HG03442 (cell line): ENCODE measurements around the gene LEF1.
A peak's percentile ranks its signal among the peaks of the same experiment; 100 is the strongest.

Experiments used
- ATAC-seq: cut with Tn5 transposase; IDR thresholded peaks from one replicate; pipeline ENCODE4 v1.9.1; 2021; ENCODE audit warnings: mild to moderate bottlenecking, moderate library complexity; ENCODE audit not compliant: unreplicated experiment

LEF1 gene

DNA sequence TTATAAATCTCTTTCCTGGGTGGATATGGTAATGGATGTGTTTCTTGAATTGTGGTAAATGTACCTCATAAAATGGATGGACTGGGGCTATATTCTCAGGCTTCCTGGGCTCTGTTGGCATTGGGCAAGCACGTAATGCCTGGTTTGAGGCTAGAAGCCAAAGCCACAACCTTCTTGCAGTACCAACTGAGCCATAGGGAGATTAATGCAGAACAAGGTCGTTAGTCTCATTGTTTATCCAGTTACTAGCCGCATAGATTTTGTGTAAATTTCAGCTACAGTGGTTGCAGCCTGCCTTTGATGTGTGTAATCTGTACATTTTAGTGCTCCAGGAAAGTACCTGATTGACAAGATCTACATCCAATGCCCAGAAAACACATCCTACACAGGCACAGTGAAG lies 7.2 kb upstream of the LEF1 start:
- no peak for ATAC-seq

DNA sequence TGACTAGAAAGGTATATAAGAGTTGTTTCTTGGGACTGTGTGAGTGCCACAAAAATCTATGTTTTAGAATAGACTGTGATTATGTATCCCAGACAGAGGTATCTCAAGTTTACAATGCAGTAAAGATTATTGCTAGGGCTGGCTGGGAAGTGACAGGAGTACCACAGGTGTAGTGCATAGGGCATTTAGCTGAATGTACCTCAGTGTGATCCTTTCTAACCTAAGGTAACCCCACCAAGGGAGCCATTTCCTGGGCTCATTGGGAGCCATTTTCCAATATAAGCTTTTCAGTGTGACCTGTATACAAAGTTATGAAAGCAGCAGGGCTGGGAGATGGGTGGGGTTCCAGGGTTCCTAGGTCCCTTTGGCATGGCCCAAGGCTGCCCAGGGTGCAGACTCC lies 6.1 kb upstream of the LEF1 start:
- no peak for ATAC-seq

DNA sequence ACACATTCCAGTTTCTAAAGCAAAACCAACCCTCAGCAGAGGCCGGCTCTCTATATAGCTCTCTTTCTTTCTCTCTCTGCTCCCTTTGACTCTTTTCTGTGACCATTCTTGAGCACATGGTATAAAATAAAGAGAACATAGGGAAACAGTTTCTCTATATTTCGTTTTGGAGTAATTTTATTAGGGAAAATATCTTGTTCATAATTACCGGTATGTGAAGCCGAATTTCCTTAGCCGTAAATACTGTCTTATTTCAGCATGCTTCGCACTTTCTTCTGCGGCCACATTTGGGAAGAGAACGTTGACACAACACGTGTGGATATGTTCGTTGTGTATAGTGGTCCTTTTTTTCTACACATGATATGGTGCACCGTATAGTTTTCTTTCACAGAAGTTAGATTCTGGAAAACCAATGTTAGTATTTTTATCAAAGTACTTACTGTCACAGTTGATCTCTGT lies 4.9 kb upstream of the LEF1 start:
- no peak for ATAC-seq

DNA sequence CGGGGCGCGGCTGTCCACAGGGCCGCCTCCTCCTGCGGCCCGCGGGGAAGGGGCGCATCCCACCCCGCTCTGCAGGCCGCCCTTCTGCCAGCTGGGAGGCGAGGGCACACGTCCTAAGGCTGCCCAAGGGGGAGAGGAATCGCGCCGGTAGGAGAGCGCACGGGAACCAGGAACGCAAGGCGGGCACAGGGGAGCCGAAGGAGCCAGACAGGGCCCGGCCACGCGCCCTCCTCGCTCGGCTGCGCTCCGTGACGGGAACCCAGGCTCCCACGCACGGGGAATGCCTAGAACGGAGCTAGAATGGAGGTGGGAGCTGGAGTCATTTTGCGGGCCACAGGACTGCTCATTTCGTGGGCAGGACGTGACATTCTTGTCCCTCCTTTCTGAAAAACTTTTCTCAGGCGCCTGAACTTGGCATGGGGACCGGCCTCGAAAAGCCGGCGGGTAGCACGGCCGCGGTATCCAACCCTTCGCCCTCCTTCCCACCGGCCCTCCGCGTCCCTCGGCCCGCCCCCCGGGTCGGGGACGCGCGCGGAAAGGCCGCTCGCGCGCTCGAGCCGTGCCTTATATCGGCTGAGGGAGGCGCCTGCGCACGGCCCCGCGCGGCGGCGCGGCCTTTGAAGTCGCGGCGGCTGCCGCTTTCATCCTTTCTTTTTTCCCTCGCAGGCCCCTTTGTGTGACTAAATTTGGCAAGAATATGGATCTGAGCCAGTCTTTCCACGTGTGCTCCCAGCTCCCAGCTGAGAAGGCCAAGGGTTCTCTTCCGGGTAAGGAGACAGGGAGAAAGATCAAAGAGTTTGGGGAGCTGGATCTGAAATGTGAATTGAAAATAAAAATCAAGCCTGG lies 4.2 kb upstream of the LEF1 start:
- ATAC-seq = peak; percentile 61

GRCh38 chr4:108172231-108172752 lies 3.6 kb upstream of the LEF1 start:
- peak; percentile 23 for ATAC-seq

GRCh38 chr4:108171339-108172230 lies 2.9 kb upstream of the LEF1 start:
- ATAC-seq = no peak

DNA sequence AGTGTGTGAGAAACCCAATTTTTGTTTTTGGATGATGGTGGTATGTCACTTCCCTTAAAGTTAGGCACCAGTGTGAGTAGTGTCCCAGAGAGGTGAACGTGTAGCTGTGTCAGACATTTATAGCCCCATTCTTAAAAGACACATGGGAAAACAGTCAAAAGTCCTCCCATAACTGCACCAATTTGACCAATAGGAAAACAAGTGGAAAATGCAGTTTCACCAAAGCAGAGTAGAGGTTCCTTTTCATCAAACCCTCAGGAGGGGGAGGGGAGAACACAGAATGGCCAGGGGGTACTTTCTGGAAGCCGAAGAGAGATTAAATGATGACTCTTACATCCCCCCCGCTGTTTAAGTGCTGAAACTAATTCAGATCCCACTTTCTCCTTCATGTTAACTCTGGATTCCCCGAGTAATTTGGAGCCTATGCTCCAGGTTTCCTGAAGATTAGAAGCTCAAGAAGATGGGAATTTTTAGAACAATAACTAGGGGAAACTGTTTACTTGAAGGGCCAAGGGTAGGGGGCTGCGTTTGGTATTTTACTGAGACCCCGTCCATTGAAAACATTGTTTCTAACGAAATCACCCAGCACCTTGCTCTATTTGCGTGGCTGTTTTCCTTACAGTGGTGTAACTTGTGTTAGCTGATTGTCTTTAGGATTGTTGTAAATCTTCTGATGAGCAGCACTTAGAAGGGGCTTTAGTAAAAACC lies 2.1 kb upstream of the LEF1 start:
- ATAC-seq = no peak

DNA sequence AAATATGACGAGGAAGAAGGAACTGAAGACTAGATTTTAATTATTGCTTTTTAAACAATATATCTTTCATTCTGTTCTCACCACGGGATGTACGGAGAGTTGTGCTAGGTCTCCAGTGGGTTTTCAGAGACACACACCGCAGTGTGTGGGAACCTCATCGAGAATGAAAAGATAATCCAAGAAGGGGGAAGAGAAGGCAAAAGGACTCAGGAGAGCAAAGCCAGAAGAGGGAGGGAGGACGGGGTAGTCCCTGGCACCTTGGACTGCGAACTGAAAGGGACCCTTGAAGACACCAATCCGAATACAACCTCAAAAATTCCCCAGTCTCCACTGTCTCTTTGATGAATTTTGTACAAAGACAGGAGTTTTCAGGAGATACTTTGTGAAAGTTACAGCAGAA lies 932 bp upstream of the LEF1 start:
- ATAC-seq = no peak

DNA sequence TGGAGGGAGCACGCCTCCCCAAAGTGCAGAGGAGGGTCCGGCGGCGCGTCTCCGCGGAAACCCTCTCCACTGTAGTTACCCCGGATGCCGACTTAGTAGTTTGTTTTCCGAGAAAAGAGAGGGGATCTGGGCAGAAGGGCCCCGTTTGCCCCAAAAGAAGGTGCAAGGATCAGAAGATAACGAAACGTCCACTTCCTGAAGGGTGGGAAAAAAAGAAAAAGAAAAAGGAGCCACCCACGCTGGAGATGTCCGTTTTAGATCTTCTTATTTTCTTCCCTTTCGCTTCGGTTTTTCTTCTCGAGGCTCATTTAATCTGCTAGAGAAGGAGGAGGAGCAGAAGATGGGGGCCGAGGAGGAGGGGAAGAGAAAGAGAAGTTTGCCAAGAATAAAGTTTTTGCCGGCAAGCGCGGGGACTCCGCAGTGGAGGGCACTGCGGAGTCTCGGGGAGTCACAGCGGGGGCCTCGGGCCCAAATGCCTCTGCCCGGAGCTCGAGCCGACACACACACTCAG lies 517 bp downstream of the LEF1 start:
- no peak for ATAC-seq

- peak; percentile 35 for ATAC-seq
Measured at GRCh38 chr4:108166441-108167315, 2.1 kb downstream of the LEF1 start.

DNA sequence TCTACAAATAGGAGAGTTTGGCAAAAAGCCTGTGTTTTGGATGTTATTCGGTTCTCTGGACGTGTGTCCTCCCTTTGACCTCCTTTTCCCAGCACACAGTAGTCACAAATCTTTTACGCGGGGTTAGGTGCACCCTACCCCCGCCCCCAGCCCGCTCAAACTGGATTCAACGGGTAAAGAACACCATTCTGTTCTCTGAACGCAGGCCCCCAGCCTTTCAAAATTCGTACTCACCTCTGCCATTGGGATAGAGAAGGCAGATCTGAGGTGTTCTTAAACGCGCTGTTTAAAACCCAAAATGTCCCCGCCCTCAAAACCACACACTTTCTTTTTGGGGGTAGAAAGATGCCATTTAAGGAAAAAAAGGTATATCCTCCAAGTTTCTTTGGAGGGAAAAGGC lies 2.7 kb downstream of the LEF1 start:
- no peak for ATAC-seq

- ATAC-seq = no peak
Measured at GRCh38 chr4:108165586-108165985, 3.1 kb downstream of the LEF1 start.

- ATAC-seq = no peak
Measured at GRCh38 chr4:108163351-108163750, 5.4 kb downstream of the LEF1 start.

DNA sequence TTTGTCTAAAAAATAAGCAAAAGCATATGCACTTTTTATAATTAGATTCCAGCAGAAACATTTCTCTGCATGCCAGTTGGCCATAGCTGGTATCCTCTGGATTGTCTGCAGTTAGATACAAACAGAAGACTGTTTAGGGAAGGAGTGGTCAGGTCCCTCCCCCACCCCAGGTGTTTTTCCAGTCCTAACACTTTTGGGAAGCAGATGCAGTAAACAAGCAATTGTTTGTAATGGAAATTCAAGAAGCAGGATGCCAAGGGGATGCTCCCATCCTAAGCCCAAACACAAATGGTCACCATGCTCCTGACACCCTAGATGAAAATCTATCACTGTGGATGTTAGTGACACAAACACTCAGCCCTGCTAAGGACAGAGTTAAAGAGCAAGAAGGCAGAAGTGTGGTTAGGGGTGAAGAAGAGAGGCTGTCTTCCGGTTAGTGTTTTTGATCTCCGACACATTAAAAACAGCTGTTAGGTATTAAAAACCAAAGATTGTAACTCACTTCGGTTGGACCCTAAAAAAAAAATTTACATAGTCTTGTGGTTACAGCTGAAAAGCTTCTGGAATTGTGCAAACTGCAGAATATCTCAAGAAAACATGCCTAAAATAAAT lies 7.9 kb downstream of the LEF1 start:
- ATAC-seq = no peak

DNA sequence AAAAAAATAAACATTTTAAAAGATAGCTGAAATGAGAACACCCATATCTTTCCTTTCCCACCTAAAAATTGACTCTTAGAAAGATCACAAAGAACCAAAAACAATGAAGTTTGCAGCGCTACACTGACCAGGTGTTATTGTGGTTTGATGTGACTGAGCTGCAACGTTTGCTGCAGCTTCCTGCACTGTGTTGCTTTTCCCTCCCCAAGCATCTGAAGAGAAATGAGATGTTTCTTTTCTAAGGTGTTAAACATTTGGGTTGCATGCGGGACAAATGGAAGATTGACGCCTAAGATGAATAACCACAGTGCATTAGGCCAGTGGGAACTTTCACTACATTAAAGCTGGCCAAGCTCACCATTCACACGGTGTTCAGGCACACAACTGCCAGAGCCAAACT lies 8.9 kb downstream of the LEF1 start:
- ATAC-seq = no peak

- ATAC-seq = no peak
Measured at GRCh38 chr4:108157655-108158054, 11.1 kb downstream of the LEF1 start.

- ATAC-seq = no peak
Measured at GRCh38 chr4:108156391-108156790, 12.3 kb downstream of the LEF1 start.

- ATAC-seq = no peak
Measured at GRCh38 chr4:108155373-108155772, 13.4 kb downstream of the LEF1 start.

DNA sequence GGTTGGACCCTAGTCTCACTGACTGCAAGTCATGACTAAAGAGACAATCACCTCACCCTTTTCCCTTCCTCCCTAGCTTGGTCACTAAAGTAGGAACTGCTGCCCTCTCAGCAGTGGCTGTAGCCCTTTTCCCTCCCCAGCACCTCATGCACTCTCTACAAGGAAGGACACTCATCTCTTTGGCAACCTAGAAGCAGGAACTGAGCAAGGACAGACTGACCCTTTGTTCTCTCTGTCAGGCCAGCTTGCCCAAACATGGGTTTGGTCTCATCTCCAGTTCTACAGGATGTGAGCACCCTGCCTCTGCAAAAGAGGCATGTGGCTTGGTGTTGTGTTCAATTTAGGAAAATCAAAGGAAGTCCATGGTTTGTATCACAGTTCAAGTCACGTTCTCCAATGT lies 15.8 kb downstream of the LEF1 start:
- ATAC-seq = no peak
